Esophagus muscularis mucosa (tissue), 4 donors: ENCODE data around the gene C8G. TPM values are rescaled to one million over a fixed set of nuclear protein-coding genes. Genes with fewer than 3 reads are reported as not detected.

Source experiments
- DNase-seq: peaks from one replicate; pipeline ENCODE4 v3.0.0-alpha.2; 2017; ENCODE audit errors: extremely low spot score
- H3K27ac ChIP-seq, 4 donors: fragments of 200-600 bp; sonication (generic); replicated peaks in 1 of 4; 1 replicate in 3 of 4; 2 replicates in 1 of 4; pipeline ENCODE4 v1.5.1; 2016 to 2019; ENCODE audit warnings: mild to moderate bottlenecking in 1 of 4
- H3K27me3 ChIP-seq, 4 donors: fragments of 200-600 bp; sonication (generic); one replicate each; pipeline versions ENCODE4 v1.5.1 to v1.6.0; 2016 to 2019
- H3K36me3 ChIP-seq, 4 donors: fragments of 200-600 bp; sonication (generic); one replicate each; pipeline ENCODE4 v1.5.1; 2016 to 2019
- H3K4me1 ChIP-seq, 4 donors: fragments of 200-600 bp; sonication (generic); one replicate each; pipeline ENCODE4 v1.5.1; 2016 to 2019
- H3K4me3 ChIP-seq, 4 donors: fragments of 200-600 bp; sonication (generic); 1 replicate in 2 of 4; 2 replicates in 2 of 4; pipeline ENCODE4 v1.5.1; 2016 to 2019; ENCODE audit warnings: mild to moderate bottlenecking in 4 of 4, moderate library complexity in 1 of 4
- H3K9me3 ChIP-seq, 4 donors: fragments of 200-600 bp; sonication (generic); 1 replicate in 3 of 4; 2 replicates in 1 of 4; pipeline ENCODE4 v1.5.1; 2016 to 2019
- EP300 ChIP-seq: sonication (generic); formaldehyde crosslinking; IDR thresholded peaks from one replicate; pipeline ENCODE4 v1.6.1; 2017; ENCODE audit warnings: antibody characterized with exemption
- POLR2A ChIP-seq: fragments of 450-650 bp; IDR thresholded peaks from one replicate; pipeline ENCODE4 v1.6.1; 2017; ENCODE audit warnings: antibody characterized with exemption, moderate library complexity, mild to moderate bottlenecking, low read depth
- POLR2AphosphoS5 ChIP-seq, 2 donors: sonication (generic); formaldehyde crosslinking; IDR thresholded peaks; one replicate each; pipeline ENCODE4 v1.6.1; 2017; ENCODE audit warnings: antibody characterized with exemption in 2 of 2
- WGBS: methylation state at CpG from one replicate; pipeline ENCODE4 v1.1.5; 2018; 5-methylcytosine and 5-hydroxymethylcytosine counted together
- intact Hi-C: fragments of 100-400 bp; cut with DNase I; formaldehyde crosslinking; loops from one replicate; pipeline ENCODE4 v1.15.1; 2023
- total RNA-seq, 4 donors: library from RNA; depleted of rRNA; stranded (reverse); fragments of >200 nt; gene quantifications; one replicate each; pipeline versions ENCODE4 v1.1.0 to v1.2.1, GENCODE V29; 2016
- TF ChIP-seq, protein P1 (sequence below), 3 experiments: fragments of 200-600 bp in 2 of 3; fragments of 450-650 bp in 1 of 3; sonication (generic) in 2 of 3; IDR thresholded peaks; one replicate each; pipeline ENCODE4 v1.5.1; 2017 to 2019; ENCODE audit warnings: antibody characterized with exemption in 3 of 3, mild to moderate bottlenecking in 2 of 3, moderate library complexity in 1 of 3

C8G gene
- total RNA-seq, 4 donors from 2014 or later = not detected

DNA sequence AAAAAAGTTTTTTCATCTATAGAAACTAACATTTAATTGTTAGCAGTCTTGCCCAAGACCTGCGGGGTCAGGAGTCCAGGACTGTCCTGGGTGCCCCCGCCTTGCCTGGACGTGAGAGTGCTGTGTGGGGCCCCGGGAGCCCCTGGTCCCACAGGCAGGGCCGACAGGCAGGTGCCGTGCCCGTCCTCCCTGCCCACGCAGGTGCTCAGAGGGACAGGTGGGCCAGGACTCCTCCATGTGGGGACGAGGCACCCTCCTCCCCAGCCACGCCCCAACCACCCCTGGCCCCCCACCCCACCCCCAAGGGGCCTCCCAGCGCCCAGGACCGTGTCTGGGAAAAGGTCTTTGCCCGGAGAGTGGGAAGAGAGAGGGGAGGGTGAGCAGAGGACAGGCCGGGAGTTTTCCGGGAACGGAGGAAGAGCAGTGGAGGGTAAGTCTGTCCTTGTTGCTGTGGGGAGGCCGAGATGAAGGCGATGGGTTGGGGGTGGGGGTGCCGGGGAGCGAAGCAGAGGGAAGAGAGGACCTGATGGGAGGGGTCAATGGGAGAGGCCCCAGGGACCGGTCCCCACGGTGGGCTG is 4.3 kb downstream of the C8G start:
- Histone ChIP-seq H3K9me3 (no peaks in the 10 kb centered on the region), H3K4me3 (peak overlapping the region; percentile 77 to 92 (median 84)), H3K27ac (peak overlapping the region; percentile 86 to 92 (median 90)), H3K36me3 (no peaks in the 10 kb centered on the region), H3K4me1 (peaks cover 30 to 44% (median 35%) of the 10 kb centered on the region in 4 donors), H3K27me3 (no peaks in the 10 kb centered on the region)
- no peak for TF ChIP-seq POLR2A
- TF ChIP-seq, protein P1, sequence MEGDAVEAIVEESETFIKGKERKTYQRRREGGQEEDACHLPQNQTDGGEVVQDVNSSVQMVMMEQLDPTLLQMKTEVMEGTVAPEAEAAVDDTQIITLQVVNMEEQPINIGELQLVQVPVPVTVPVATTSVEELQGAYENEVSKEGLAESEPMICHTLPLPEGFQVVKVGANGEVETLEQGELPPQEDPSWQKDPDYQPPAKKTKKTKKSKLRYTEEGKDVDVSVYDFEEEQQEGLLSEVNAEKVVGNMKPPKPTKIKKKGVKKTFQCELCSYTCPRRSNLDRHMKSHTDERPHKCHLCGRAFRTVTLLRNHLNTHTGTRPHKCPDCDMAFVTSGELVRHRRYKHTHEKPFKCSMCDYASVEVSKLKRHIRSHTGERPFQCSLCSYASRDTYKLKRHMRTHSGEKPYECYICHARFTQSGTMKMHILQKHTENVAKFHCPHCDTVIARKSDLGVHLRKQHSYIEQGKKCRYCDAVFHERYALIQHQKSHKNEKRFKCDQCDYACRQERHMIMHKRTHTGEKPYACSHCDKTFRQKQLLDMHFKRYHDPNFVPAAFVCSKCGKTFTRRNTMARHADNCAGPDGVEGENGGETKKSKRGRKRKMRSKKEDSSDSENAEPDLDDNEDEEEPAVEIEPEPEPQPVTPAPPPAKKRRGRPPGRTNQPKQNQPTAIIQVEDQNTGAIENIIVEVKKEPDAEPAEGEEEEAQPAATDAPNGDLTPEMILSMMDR (IDR thresholded peaks at IDR 0.05) = no peak
- TF ChIP-seq POLR2AphosphoS5 (IDR thresholded peaks at IDR 0.05) = no peak
- TF ChIP-seq EP300 = no peak
- no peak for DNase-seq
- 18% methylated on average over 20 of the region's 22 CpGs for WGBS
- intact Hi-C loops = loop anchor here (5.0 kb wide), 2 partner anchors 43 to 88 kb away; partner anchors contain the start of gene PAXX

DNA sequence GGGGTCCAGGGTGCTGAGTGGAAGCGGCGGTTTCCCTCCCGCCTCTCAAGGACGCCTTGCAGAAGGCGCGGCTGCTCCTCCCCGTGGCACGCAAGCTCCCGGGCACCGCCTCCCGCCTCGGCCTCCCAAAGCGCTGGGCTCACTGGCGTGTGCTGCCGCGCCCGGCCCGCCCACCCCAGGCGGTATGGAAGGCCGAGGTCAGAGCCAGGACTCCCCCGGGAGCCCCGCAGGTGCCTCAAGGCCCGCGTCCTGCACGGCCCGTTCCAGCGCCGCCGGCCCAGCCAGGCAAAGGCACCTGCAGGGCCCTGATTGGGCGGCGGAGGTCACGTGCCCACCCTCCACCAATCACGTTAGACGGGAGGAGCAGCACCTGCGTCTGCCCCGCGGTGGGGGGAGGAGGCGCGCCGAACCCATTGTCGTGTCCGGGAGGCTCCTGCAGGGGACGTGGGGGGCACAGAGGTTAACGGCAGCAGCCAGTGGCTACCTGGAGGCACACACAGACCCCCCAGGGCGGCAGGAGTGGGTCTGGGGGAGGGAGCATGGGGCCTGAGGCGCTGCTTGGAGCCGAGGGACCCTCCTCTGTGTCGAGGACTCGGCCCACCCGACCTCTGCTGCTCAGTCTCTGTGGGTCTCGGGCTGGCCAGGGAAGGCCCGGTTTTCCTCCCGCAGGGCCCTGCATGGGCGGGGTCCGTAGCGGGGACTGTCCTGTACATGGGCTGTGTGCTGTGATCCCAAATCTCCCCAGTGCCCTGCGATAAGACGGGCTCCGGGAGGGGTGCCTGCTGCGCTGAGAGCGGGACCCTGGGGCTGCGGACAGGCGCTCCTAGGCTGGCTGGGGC is 5.0 kb downstream of the C8G start:
- intact Hi-C loops = loop anchor here (5.0 kb wide), 3 partner anchors 42 to 163 kb away; partner anchors contain the start of gene PAXX
- TF ChIP-seq, protein P1 (IDR thresholded peaks at IDR 0.05) = peak; percentile 17 to 39 (median 32)
- peak; percentile 37 for TF ChIP-seq POLR2A
- TF ChIP-seq POLR2AphosphoS5 (IDR thresholded peaks at IDR 0.05) = peak; percentile 88 to 94
- TF ChIP-seq EP300 = no peak
- H3K4me3 ChIP-seq = peak overlapping the region; percentile 77 to 92 (median 84)
- peak overlapping the region; percentile 86 to 92 (median 90) for H3K27ac ChIP-seq
- 2% methylated on average over 11 of the region's 63 CpGs for WGBS
- peaks cover 27 to 40% (median 31%) of the 10 kb centered on the region in 4 donors for H3K4me1 ChIP-seq
- peak; percentile 98 for DNase-seq
- no peaks in the 10 kb centered on the region for H3K36me3 ChIP-seq
- no peaks in the 10 kb centered on the region for H3K27me3 ChIP-seq
- no peaks in the 10 kb centered on the region for H3K9me3 ChIP-seq

DNA sequence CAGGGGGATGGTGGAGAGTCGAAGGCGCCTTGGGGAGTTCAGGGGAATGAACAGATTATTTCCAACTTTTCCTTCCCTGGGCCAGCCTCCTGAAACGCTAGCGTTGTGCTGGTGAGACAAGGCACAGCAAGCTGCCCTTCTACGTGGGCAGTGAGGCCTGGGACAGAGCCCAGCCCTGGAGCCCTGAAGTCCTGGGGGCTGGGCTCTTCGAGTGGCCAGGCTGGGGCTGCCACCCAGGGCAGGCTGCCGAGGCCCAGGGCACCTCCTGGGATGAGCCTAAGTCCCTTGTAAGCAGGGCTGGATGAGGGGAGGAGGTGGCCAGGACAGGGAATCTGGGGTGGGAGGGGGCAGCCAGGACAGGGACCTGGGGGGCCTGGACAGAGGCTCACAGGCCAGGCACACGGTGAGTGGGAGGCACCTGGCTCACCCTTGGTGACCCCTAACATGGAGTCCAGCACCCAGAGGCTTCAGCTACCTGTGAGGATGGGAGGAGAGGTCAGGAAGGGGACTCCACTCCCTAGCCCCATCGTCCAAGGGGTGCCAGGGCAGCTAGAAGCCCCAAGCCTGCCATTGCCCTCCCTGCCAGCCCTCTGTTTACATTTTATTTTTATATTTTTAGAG is 5.7 kb downstream of the C8G start:
- Histone ChIP-seq H3K4me3 (peak overlapping the region; percentile 77 to 92 (median 84)), H3K36me3 (no peaks in the 10 kb centered on the region)
- WGBS = 88% methylated on average over 2 of the region's 9 CpGs

DNA sequence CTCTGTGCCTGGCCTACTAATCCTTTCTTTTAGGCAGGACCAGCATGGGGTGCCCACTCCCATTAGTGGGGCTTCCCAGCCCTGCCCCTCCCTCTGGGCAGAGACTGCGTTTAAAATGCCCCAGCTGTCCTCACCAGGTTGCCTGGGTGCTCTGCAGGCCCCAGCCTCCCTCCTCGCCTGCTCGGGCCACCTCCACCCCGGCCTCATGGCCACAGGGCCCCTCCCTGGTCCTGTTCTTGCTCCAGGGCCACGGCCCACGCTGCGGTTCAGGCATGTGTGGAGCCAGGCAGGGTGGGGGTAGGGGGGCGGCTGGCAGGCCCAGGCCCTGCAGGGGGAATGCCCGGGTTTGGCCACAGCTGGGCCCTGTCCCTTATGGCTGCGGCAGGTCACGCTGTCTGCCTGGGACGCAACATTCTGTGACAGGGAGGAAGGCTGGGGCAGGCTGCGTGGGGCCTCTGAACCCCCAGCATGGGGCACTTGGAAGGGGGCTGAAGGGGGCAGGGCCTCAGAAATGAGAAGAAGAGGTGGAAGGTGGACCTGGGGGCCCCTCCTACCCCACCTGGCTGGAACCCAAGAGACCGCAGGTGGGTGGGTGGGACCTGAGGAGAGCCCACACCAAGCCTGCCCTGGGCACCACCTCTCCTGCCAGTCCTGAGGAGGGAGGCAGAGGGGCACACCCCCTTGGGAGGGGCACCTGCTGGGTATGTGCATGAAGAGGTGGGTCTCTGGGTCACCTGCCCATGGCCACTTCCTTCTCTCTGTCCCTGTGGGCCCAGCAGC is 6.7 kb downstream of the C8G start, which contains the start of gene LCN12:
LCN12 (plus strand) TSS at position 733 of the 780 bp plus-strand sequence. CDS start 55 bp downstream, outside the sequence.
- intact Hi-C loops = loop anchor here (5.0 kb wide), 1 partner anchor 164 kb away; no protein-coding TSS in a partner anchor
- no peaks in the 10 kb centered on the region for H3K36me3 ChIP-seq
- H3K27ac ChIP-seq = peak within 1 kb of the TSS in 1 of 4 donors; percentile 90
- WGBS = 93% methylated on average over 13 of the region's 14 CpGs
- no peaks in the 10 kb centered on the region for H3K9me3 ChIP-seq
- H3K4me1 ChIP-seq = peaks cover 25 to 33% (median 28%) of the 10 kb centered on the region in 4 donors
- no peak within 1 kb of the TSS for H3K4me3 ChIP-seq
- TF ChIP-seq, protein P1 (IDR thresholded peaks at IDR 0.05) = no peak
- no peak for TF ChIP-seq EP300
- TF ChIP-seq POLR2AphosphoS5 (IDR thresholded peaks at IDR 0.05) = no peak
- no peak for TF ChIP-seq POLR2A
- no peaks in the 10 kb centered on the region for H3K27me3 ChIP-seq
- DNase-seq = no peak

More for the DNA sequence above, 5.7 kb downstream of the C8G start:
- TF ChIP-seq, protein P1 (IDR thresholded peaks at IDR 0.05) = no peak
- intact Hi-C loops = loop anchor here (5.0 kb wide), 1 partner anchor 163 kb away; no protein-coding TSS in a partner anchor
- no peak for DNase-seq
- Histone ChIP-seq H3K27me3 (no peaks in the 10 kb centered on the region), H3K27ac (peak overlapping the region; percentile 86 to 92 (median 90)), H3K9me3 (no peaks in the 10 kb centered on the region), H3K4me1 (peaks cover 25 to 33% (median 28%) of the 10 kb centered on the region in 4 donors)
